Liver (tissue), 9 donors: Measurements from ENCODE around the gene LRRFIP1. TPM values are rescaled to one million over a fixed set of nuclear protein-coding genes. Genes with fewer than 3 reads are reported as not detected.
"Not testable (repeated sequence)": the region's sequence is repeated elsewhere in the genome, so short reads cannot be mapped to it uniquely, and the experiment has no call there.

Experiments
- DNase-seq: peaks from one replicate; pipeline ENCODE4 v3.0.0-alpha.2; 2017; ENCODE audit warnings: low spot score
- H3K27ac ChIP-seq, 2 donors: one replicate each; pipeline ENCODE4 v1.7.0; 2013; ENCODE audit warnings: inconsistent platforms in 2 of 2, low read length in 2 of 2, control low read depth in 1 of 2, low read depth in 1 of 2, mild to moderate bottlenecking in 1 of 2
- H3K27me3 ChIP-seq, 4 donors: one replicate each; pipeline versions ENCODE4 v1.6.1 to v1.7.0; 2013; ENCODE audit warnings: low read length in 3 of 4, inconsistent platforms in 1 of 4, mild to moderate bottlenecking in 1 of 4, moderate library complexity in 1 of 4; ENCODE audit not compliant: control insufficient read depth in 4 of 4, insufficient read depth in 4 of 4
- H3K36me3 ChIP-seq, 4 donors: one replicate each; pipeline versions ENCODE4 v1.6.1 to v1.7.0; 2013; ENCODE audit warnings: low read length in 3 of 4, mild to moderate bottlenecking in 3 of 4, low read depth in 1 of 4, moderate library complexity in 1 of 4; ENCODE audit not compliant: control insufficient read depth in 4 of 4, insufficient read depth in 3 of 4
- H3K4me1 ChIP-seq, 4 donors: one replicate each; pipeline versions ENCODE4 v1.6.1 to v1.7.0; 2013; ENCODE audit warnings: low read length in 3 of 4, mild to moderate bottlenecking in 3 of 4, moderate library complexity in 1 of 4; ENCODE audit not compliant: control insufficient read depth in 4 of 4, insufficient read depth in 4 of 4
- H3K4me3 ChIP-seq, 3 donors: one replicate each; pipeline versions ENCODE4 v1.6.1 to v1.7.0; 2013; ENCODE audit warnings: low read length in 3 of 3, control low read depth in 1 of 3, low read depth in 1 of 3, mild to moderate bottlenecking in 1 of 3
- H3K9ac ChIP-seq, 2 donors: one replicate each; pipeline ENCODE4 v1.7.0; 2013; ENCODE audit warnings: low read length in 2 of 2, mild to moderate bottlenecking in 2 of 2, moderate library complexity in 2 of 2, control low read depth in 1 of 2, low read depth in 1 of 2
- H3K9me3 ChIP-seq, 4 donors: one replicate each; pipeline versions ENCODE4 v1.6.1 to v1.7.0; 2013; ENCODE audit warnings: low read length in 3 of 4; ENCODE audit not compliant: control insufficient read depth in 4 of 4
- ATF3 ChIP-seq: IDR thresholded peaks from 2 replicates; pipeline ENCODE4 v1.6.1; 2016; ENCODE audit warnings: antibody characterized with exemption
- CTCF ChIP-seq: fragments of 150-350 bp; IDR thresholded peaks from 2 replicates; pipeline ENCODE4 v1.5.1; 2017; ENCODE audit warnings: improper control_type of control experiment, low read depth, low read length; ENCODE audit not compliant: missing input control
- EGR1 ChIP-seq, 2 donors: IDR thresholded peaks; 2 replicates each; pipeline ENCODE4 v1.6.1; 2016 to 2018; ENCODE audit warnings: antibody characterized with exemption in 2 of 2, low read depth in 2 of 2
- FOXA1 ChIP-seq: IDR thresholded peaks from 2 replicates; pipeline ENCODE4 v1.6.1; 2016; ENCODE audit warnings: antibody characterized with exemption
- FOXA2 ChIP-seq: IDR thresholded peaks from 2 replicates; pipeline ENCODE4 v1.6.1; 2016; ENCODE audit warnings: antibody characterized with exemption
- GABPA ChIP-seq, 2 donors: IDR thresholded peaks in 1 of 2; conservative IDR thresholded peaks in 1 of 2; 2 replicates each; pipeline ENCODE4 v1.6.1; 2016; ENCODE audit warnings: antibody characterized with exemption in 2 of 2, mild to moderate bottlenecking in 1 of 2, moderate library complexity in 1 of 2
- HNF4A ChIP-seq, 2 donors: conservative IDR thresholded peaks; 2 replicates each; pipeline ENCODE4 v1.6.1; 2016; ENCODE audit warnings: antibody characterized with exemption in 2 of 2, mild to moderate bottlenecking in 2 of 2
- HNF4G ChIP-seq: IDR thresholded peaks from 2 replicates; pipeline ENCODE4 v1.6.1; 2016; ENCODE audit warnings: antibody characterized with exemption
- JUND ChIP-seq, 2 donors: IDR thresholded peaks; 2 replicates each; pipeline ENCODE4 v1.6.1; 2016; ENCODE audit warnings: antibody characterized with exemption in 2 of 2
- MAX ChIP-seq: IDR thresholded peaks from 2 replicates; pipeline ENCODE4 v1.6.1; 2016; ENCODE audit warnings: antibody characterized with exemption
- NR2F2 ChIP-seq: IDR thresholded peaks from 2 replicates; pipeline ENCODE4 v1.6.1; 2016; ENCODE audit warnings: antibody characterized with exemption
- RAD21 ChIP-seq, 2 donors: IDR thresholded peaks; 2 replicates each; pipeline ENCODE4 v1.6.1; 2016; ENCODE audit warnings: antibody characterized with exemption in 2 of 2, mild to moderate bottlenecking in 2 of 2
- REST ChIP-seq: IDR thresholded peaks from 2 replicates; pipeline ENCODE4 v1.6.1; 2016; ENCODE audit warnings: antibody characterized with exemption, mild to moderate bottlenecking
- RXRA ChIP-seq, 2 donors: IDR thresholded peaks; 2 replicates each; pipeline ENCODE4 v1.6.1; 2017 to 2018; ENCODE audit warnings: antibody characterized with exemption in 2 of 2, mild to moderate bottlenecking in 1 of 2
- SP1 ChIP-seq: IDR thresholded peaks from 2 replicates; pipeline ENCODE4 v1.6.1; 2018; ENCODE audit warnings: antibody characterized with exemption, mild to moderate bottlenecking
- TAF1 ChIP-seq: conservative IDR thresholded peaks from 2 replicates; pipeline ENCODE4 v1.6.1; 2016; ENCODE audit warnings: antibody characterized with exemption, mild to moderate bottlenecking
- YY1 ChIP-seq: IDR thresholded peaks from 2 replicates; pipeline ENCODE4 v1.6.1; 2016; ENCODE audit warnings: antibody characterized with exemption, mild to moderate bottlenecking
- ZBTB33 ChIP-seq: IDR thresholded peaks from 2 replicates; pipeline ENCODE4 v1.6.1; 2016; ENCODE audit warnings: antibody characterized with exemption
- WGBS: extraction: QIAGEN DNeasy Blood & Tissue Kit; methylation state at CpG from one replicate; pipeline ENCODE4 v1.1.7; 2013; 5-methylcytosine and 5-hydroxymethylcytosine counted together
- polyA plus RNA-seq, 2 donors: library from polyadenylated mRNA; stranded (reverse) in 1 of 2; unstranded in 1 of 2; fragments of 200-250 nt in 1 of 2; fragments of >200 nt in 1 of 2; fragmentation: Nextera tagmentation in 1 of 2; extraction: Ambion mirVana in 1 of 2; gene quantifications; one replicate each; pipeline versions ENCODE4 v1.2.1 to v1.2.3, GENCODE V29; 2013 to 2015
- total RNA-seq, 2 donors: library from RNA; depleted of rRNA; stranded (reverse); fragments of >200 nt; gene quantifications; one replicate each; pipeline ENCODE4 v1.2.3, GENCODE V29; 2014
- donor health status: healthy.
- donor health status: healthy.
- donor health status: healthy.
- donor health status: healthy.
- donor health status: healthy.

Gene LRRFIP1
- total and polyA plus RNA-seq, 4 donors: 13.3 to 56.1 (median 39.1) TPM

- no peak for DNase-seq
- Histone ChIP-seq H3K27me3 (no peaks in the 10 kb centered on the region), H3K36me3 (no peaks in the 10 kb centered on the region), H3K4me1 (peaks cover 0 to 13% (median 7%) of the 10 kb centered on the region in 4 donors), H3K9me3 (no peaks in the 10 kb centered on the region), H3K4me3 (no peak overlapping the region), H3K9ac (no peak overlapping the region), H3K27ac (no peak overlapping the region)
- no peak for TF ChIP-seq TAF1
- no peak for TF ChIP-seq REST
- no peak for TF ChIP-seq GABPA (IDR thresholded peaks at IDR 0.05 in 1 of 2, conservative IDR thresholded peaks at IDR 0.05 in 1 of 2)
- no peak for TF ChIP-seq RAD21 (IDR thresholded peaks at IDR 0.05)
- no peak for TF ChIP-seq HNF4G
- TF ChIP-seq ATF3: no peak
- no peak for TF ChIP-seq CTCF
- no peak for TF ChIP-seq FOXA2
- TF ChIP-seq NR2F2: no peak
- TF ChIP-seq HNF4A (conservative IDR thresholded peaks at IDR 0.05): no peak
- no peak for TF ChIP-seq FOXA1
- TF ChIP-seq EGR1 (IDR thresholded peaks at IDR 0.05; ENCODE audit: low read depth in 2 of 2): no peak
- no peak for TF ChIP-seq SP1
- TF ChIP-seq YY1: no peak
- no peak for TF ChIP-seq RXRA (IDR thresholded peaks at IDR 0.05)
- no peak for TF ChIP-seq MAX
- no peak for TF ChIP-seq ZBTB33
- no peak for TF ChIP-seq JUND (IDR thresholded peaks at IDR 0.05)
- WGBS: 91% methylated on average over 7 of the region's 7 CpGs
Observed at GRCh38 chr2:237666606-237667005, 39.2 kb downstream of the LRRFIP1 start.

GRCh38 chr2:237667050-237667576 lies 39.7 kb downstream of the LRRFIP1 start:
- H3K36me3 ChIP-seq, H3K4me3 ChIP-seq, H3K27ac ChIP-seq, H3K9me3 ChIP-seq, H3K9ac ChIP-seq, H3K27me3 ChIP-seq, DNase-seq: not testable (repeated sequence)
- H3K4me1 ChIP-seq: peaks cover 1 to 14% (median 8%) of the 10 kb centered on the region in 4 donors
- 95% methylated on average over 6 of the region's 6 CpGs for WGBS
